Esophagus muscularis mucosa (tissue), 4 donors: ENCODE measurements around the gene OR1D5. TPM values are rescaled to one million over a fixed set of nuclear protein-coding genes. Genes with fewer than 3 reads are reported as not detected.

Source experiments
- DNase-seq: peaks from one replicate; pipeline ENCODE4 v3.0.0-alpha.2; 2017; ENCODE audit errors: extremely low spot score
- H3K27ac ChIP-seq, 4 donors: fragments of 200-600 bp; sonication (generic); replicated peaks in 1 of 4; 1 replicate in 3 of 4; 2 replicates in 1 of 4; pipeline ENCODE4 v1.5.1; 2016 to 2019; ENCODE audit warnings: mild to moderate bottlenecking in 1 of 4
- H3K27me3 ChIP-seq, 4 donors: fragments of 200-600 bp; sonication (generic); one replicate each; pipeline versions ENCODE4 v1.5.1 to v1.6.0; 2016 to 2019
- H3K36me3 ChIP-seq, 4 donors: fragments of 200-600 bp; sonication (generic); one replicate each; pipeline ENCODE4 v1.5.1; 2016 to 2019
- H3K4me1 ChIP-seq, 4 donors: fragments of 200-600 bp; sonication (generic); one replicate each; pipeline ENCODE4 v1.5.1; 2016 to 2019
- H3K4me3 ChIP-seq, 4 donors: fragments of 200-600 bp; sonication (generic); 1 replicate in 2 of 4; 2 replicates in 2 of 4; pipeline ENCODE4 v1.5.1; 2016 to 2019; ENCODE audit warnings: mild to moderate bottlenecking in 4 of 4, moderate library complexity in 1 of 4
- H3K9me3 ChIP-seq, 4 donors: fragments of 200-600 bp; sonication (generic); 1 replicate in 3 of 4; 2 replicates in 1 of 4; pipeline ENCODE4 v1.5.1; 2016 to 2019
- EP300 ChIP-seq: sonication (generic); formaldehyde crosslinking; IDR thresholded peaks from one replicate; pipeline ENCODE4 v1.6.1; 2017; ENCODE audit warnings: antibody characterized with exemption
- POLR2A ChIP-seq: fragments of 450-650 bp; IDR thresholded peaks from one replicate; pipeline ENCODE4 v1.6.1; 2017; ENCODE audit warnings: antibody characterized with exemption, moderate library complexity, mild to moderate bottlenecking, low read depth
- POLR2AphosphoS5 ChIP-seq, 2 donors: sonication (generic); formaldehyde crosslinking; IDR thresholded peaks; one replicate each; pipeline ENCODE4 v1.6.1; 2017; ENCODE audit warnings: antibody characterized with exemption in 2 of 2
- WGBS: methylation state at CpG from one replicate; pipeline ENCODE4 v1.1.5; 2018; 5-methylcytosine and 5-hydroxymethylcytosine counted together
- intact Hi-C: fragments of 100-400 bp; cut with DNase I; formaldehyde crosslinking; loops from one replicate; pipeline ENCODE4 v1.15.1; 2023
- total RNA-seq, 4 donors: library from RNA; depleted of rRNA; stranded (reverse); fragments of >200 nt; gene quantifications; one replicate each; pipeline versions ENCODE4 v1.1.0 to v1.2.1, GENCODE V29; 2016
- TF ChIP-seq, protein P1 (sequence below), 3 experiments: fragments of 200-600 bp in 2 of 3; fragments of 450-650 bp in 1 of 3; sonication (generic) in 2 of 3; IDR thresholded peaks; one replicate each; pipeline ENCODE4 v1.5.1; 2017 to 2019; ENCODE audit warnings: antibody characterized with exemption in 3 of 3, mild to moderate bottlenecking in 2 of 3, moderate library complexity in 1 of 3

OR1D5 gene
- total RNA-seq, 4 donors from 2014 or later: not detected

DNA sequence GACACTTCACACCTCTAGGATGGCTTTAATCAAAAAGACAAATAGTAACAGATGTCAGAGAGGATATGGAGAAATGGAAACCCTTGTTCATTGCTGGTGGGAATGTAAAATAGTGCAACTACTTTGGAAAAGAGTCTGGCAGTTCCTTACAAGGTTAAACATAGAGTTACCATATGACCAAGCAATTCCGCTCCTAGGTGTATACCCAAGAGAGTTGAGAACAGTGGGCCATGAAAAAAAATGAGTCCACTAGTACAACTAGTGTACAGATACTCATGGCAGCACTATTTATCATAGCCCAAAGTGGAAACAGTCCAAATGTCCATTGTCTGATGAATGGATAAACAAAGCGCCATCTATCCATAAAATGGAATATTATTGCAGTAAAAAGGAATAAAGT is 39.1 kb downstream of the OR1D5 start:
- WGBS: 95% methylated on average over 2 of the region's 2 CpGs
- Histone ChIP-seq H3K4me3 (no peak overlapping the region), H3K4me1 (peaks cover 0 to 5% (median 0%) of the 10 kb centered on the region in 4 donors), H3K27me3 (no peaks in the 10 kb centered on the region), H3K9me3 (peaks cover 0 to 16% (median 9%) of the 10 kb centered on the region in 4 donors), H3K36me3 (peaks cover 5 to 65% (median 17%) of the 10 kb centered on the region in 4 donors), H3K27ac (no peak overlapping the region)
- TF ChIP-seq POLR2A (no peak), POLR2AphosphoS5 (IDR thresholded peaks at IDR 0.05) (no peak), EP300 (no peak)
- TF ChIP-seq, protein P1, sequence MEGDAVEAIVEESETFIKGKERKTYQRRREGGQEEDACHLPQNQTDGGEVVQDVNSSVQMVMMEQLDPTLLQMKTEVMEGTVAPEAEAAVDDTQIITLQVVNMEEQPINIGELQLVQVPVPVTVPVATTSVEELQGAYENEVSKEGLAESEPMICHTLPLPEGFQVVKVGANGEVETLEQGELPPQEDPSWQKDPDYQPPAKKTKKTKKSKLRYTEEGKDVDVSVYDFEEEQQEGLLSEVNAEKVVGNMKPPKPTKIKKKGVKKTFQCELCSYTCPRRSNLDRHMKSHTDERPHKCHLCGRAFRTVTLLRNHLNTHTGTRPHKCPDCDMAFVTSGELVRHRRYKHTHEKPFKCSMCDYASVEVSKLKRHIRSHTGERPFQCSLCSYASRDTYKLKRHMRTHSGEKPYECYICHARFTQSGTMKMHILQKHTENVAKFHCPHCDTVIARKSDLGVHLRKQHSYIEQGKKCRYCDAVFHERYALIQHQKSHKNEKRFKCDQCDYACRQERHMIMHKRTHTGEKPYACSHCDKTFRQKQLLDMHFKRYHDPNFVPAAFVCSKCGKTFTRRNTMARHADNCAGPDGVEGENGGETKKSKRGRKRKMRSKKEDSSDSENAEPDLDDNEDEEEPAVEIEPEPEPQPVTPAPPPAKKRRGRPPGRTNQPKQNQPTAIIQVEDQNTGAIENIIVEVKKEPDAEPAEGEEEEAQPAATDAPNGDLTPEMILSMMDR (IDR thresholded peaks at IDR 0.05): no peak
- DNase-seq: no peak
- intact Hi-C loops: no loop called here

DNA sequence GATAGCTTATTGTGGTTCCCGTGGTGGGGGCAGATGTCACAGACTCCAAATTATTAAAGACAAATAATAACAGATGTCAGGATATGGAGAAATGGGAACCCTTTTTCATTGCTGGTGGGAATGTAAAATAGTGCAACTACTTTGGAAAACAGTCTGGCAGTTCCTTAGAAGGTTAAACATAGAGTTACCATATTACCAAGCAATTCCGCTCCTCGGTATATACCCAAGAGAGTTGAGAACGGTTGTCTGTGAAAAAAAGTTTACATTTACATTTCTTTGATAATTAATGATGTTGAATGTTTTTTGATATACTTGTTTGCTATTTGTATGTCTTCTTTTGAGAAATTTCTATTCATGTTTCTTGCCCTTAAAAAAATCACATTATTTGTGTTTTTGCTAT is 41.2 kb downstream of the OR1D5 start:
- TF ChIP-seq EP300: no peak
- TF ChIP-seq, protein P1 (IDR thresholded peaks at IDR 0.05): no peak
- TF ChIP-seq POLR2A: no peak
- no peak for TF ChIP-seq POLR2AphosphoS5 (IDR thresholded peaks at IDR 0.05)
- Histone ChIP-seq H3K4me1 (no peaks in the 10 kb centered on the region), H3K4me3 (no peak overlapping the region), H3K27me3 (no peaks in the 10 kb centered on the region), H3K36me3 (peaks cover 5 to 61% (median 17%) of the 10 kb centered on the region in 4 donors), H3K9me3 (peaks cover 0 to 16% (median 9%) of the 10 kb centered on the region in 4 donors), H3K27ac (no peak overlapping the region)
- WGBS: 93% methylated on average over 4 of the region's 4 CpGs
- intact Hi-C loops: no loop called here
- no peak for DNase-seq

DNA sequence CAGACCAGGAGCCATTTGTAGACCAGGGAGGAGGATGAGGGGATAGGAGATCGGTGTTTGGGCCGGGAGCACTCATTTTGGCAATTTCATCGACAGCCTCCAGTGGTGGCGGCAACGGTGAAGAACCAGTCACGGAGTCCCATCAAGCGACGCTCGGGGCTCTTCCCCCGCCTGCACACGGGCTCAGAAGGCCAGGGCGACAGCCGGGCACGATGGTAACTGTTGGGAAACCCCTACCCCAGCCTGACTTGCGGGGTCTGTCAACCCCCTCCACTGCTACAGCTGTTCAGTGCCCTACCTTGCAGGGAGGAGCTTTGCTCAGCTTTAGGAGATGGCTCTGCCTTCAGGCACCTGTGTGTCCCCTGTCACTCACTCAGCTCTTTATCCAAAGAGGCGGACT is 43.0 kb downstream of the OR1D5 start:
- intact Hi-C loops: no loop called here
- Histone ChIP-seq H3K27me3 (no peaks in the 10 kb centered on the region), H3K27ac (no peak overlapping the region), H3K36me3 (peaks cover 8 to 55% (median 21%) of the 10 kb centered on the region in 4 donors), H3K9me3 (peaks cover 0 to 16% (median 9%) of the 10 kb centered on the region in 4 donors), H3K4me3 (no peak overlapping the region), H3K4me1 (no peaks in the 10 kb centered on the region)
- no peak for DNase-seq
- 96% methylated on average over 16 of the region's 16 CpGs for WGBS
- no peak for TF ChIP-seq POLR2A
- TF ChIP-seq POLR2AphosphoS5 (IDR thresholded peaks at IDR 0.05): no peak
- no peak for TF ChIP-seq EP300
- TF ChIP-seq, protein P1 (IDR thresholded peaks at IDR 0.05): no peak

- Histone ChIP-seq H3K27me3 (no peaks in the 10 kb centered on the region), H3K4me1 (no peaks in the 10 kb centered on the region), H3K4me3 (no peak overlapping the region), H3K36me3 (peaks cover 8 to 51% (median 21%) of the 10 kb centered on the region in 4 donors), H3K27ac (no peak overlapping the region), H3K9me3 (peaks cover 0 to 16% (median 9%) of the 10 kb centered on the region in 4 donors)
- intact Hi-C loops: no loop called here
- 84% methylated on average over 8 of the region's 9 CpGs for WGBS
- DNase-seq: no peak
- no peak for TF ChIP-seq POLR2AphosphoS5 (IDR thresholded peaks at IDR 0.05)
- no peak for TF ChIP-seq EP300
- TF ChIP-seq, protein P1 (IDR thresholded peaks at IDR 0.05): no peak
- no peak for TF ChIP-seq POLR2A
These were observed 43.6 kb downstream of the OR1D5 start for GRCh38 chr17:3019761-3020160.

- intact Hi-C loops: no loop called here
- peaks cover 0 to 11% (median 3%) of the 10 kb centered on the region in 4 donors for H3K9me3 ChIP-seq
- peaks cover 0 to 3% (median 0%) of the 10 kb centered on the region in 4 donors for H3K4me1 ChIP-seq
- no peak overlapping the region for H3K4me3 ChIP-seq
- DNase-seq: no peak
- TF ChIP-seq POLR2AphosphoS5 (IDR thresholded peaks at IDR 0.05): no peak
- TF ChIP-seq EP300: no peak
- TF ChIP-seq POLR2A: no peak
- TF ChIP-seq, protein P1 (IDR thresholded peaks at IDR 0.05): no peak
- H3K36me3 ChIP-seq: peaks cover 8 to 51% (median 21%) of the 10 kb centered on the region in 4 donors
- 92% methylated on average over 9 of the region's 15 CpGs for WGBS
- H3K27me3 ChIP-seq: no peaks in the 10 kb centered on the region
- H3K27ac ChIP-seq: no peak overlapping the region
These were observed 45.5 kb downstream of the OR1D5 start for GRCh38 chr17:3017936-3018335.
